DOHH2 (cell line): ENCODE results near the gene PHF13.

Source experiments
- CTCF ChIP-seq: fragments of 200-600 bp; sonication (generic); IDR thresholded peaks from one replicate; pipeline ENCODE4 v1.5.1; 2014; ENCODE audit warnings: antibody characterized with exemption, mild to moderate bottlenecking, low read depth, low read length; ENCODE audit not compliant: poor library complexity, severe bottlenecking
- EZH2phosphoT487 ChIP-seq: fragments of 200-600 bp; sonication (generic); IDR thresholded peaks from 2 replicates; pipeline ENCODE4 v1.6.1; 2017; ENCODE audit warnings: borderline replicate concordance, mild to moderate bottlenecking, antibody characterized with exemption, low read length, moderate library complexity, mixed read lengths

GRCh38 chr1:6646499-6647148, 33.1 kb downstream of the PHF13 start:
- peak; percentile 61 for TF ChIP-seq CTCF
- TF ChIP-seq EZH2phosphoT487, result no peak
